Activated naive CD4-positive, alpha-beta T cell treated with anti-CD3 and anti-CD28 coated beads, Interleukin-2, amount 50 U/mL, for 16 hours (primary cell): ENCODE measurements around the gene STRN.
"Not testable (repeated sequence)": the region's sequence is repeated elsewhere in the genome, so short reads cannot be mapped to it uniquely, and the experiment has no call there.

Experiments used
- DNase-seq: peaks from one replicate; pipeline ENCODE4 v3.0.0-alpha.2; 2020

STRN gene

DNA sequence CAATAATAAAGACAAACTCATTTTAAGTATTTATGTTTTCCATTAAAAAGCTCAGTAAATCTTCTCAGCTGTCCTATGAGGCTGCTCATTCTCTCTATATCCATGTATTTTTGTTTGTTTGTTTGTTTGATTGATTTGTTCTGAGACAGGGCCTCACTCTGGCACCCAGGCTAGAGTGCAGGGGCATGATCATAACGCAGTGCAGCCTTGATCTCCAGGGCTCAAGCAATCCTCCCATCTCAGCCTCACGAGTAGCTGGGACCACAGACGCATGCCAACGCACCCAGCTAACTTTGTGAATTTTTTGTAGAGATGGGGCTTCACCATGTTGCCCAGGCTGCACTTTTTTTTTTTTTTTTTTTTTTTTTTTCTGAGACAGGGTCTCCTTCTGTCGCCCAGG is 5.6 kb downstream of the STRN start:
- DNase-seq = no peak

DNA sequence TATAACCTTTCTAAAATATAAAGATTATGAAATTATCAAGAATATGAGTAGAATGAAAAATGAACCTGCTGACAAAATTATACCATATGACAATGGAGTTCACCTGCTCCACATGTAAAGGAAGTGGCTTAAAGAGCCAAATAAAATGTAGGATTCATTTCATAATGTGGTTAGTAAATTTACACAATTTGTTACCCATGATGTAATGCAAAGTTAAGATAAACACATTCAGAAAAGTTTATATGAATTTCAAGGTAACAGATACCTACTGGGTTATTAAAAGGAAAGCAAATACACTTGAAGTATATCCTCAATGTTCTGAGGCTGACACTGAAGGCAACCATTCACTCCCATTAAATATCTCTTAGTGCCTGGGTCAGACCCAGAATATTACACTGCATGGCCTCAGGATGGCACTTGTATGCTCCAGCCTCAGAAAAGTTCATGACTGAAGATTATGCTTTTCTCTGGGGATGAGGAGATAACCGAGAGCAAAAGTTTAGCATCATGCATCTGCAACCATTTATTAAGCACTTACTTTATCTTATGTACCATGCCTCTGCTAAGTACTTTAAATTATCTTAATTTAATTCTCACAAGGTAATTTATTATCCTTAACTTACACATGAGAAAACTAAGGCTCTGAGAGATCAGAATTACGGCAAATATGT is 6.2 kb downstream of the STRN start:
- DNase-seq = no peak

DNA sequence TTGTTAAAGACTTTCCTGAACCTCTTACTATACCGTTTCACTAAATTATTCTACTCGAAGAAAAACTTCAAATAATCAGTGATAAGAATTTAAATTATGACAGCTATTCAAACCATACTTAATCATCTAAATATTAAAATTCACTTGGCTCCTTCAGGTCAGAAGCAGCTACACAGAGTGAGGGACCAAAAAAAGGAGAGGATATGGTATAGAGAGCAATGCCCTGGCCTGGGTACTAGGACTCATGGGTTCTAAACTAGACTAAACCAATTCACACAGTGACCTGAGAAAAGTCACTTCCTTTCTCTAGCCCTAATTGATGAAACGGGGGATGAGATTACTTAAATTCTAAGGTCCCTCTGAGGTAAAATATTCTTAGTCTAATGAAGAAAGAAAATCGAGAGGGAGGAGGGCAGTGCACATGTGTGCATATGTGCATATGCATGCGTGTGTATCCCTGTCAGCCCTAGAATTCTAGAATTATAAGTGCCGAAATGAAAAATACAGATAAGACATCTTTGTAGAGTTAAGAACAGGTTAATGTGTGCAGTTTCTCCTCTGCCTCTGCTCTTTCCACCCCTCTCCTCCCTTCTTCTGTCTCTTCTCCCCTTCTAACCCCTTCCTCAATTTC is 11.2 kb downstream of the STRN start:
- no peak for DNase-seq

DNA sequence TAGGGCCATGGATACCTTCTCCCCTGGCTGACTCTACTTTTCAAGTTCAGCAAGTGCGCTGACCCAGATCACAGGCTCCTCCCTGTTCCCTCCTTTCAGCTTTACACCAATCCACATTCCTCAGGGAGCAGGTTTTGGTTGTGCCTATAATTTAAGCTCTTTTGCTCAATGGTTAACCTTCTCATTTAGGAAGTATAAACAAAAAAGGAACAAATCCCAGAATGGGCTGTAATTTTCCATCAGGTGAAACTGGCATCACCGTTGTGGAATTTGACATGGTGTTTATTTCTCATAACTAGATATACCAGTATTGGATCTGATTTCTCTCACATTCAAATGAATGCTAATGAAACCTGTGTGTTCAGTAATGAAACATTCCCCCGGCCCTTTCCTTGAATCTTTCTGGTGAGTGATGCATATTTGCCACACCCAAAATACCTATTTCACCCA is 13.6 kb downstream of the STRN start:
- no peak for DNase-seq

DNA sequence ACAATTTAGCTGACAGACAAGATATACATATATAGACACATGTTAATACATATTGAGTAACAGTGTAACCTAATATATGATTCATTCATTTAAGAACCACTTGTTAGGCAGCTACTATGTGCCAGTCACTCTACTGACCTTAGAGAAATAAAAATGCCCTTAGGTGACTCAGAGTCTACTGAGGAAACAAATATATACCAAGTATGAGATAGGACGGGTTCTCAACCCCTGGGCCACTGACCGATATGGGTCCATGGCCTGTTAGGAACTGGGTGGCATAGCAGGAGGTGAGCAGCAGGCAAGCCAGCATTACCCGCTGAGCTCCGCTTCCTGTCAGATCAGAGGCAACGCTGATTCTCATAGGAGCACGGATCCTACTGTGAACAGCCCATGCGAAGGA is 14.8 kb downstream of the STRN start:
- no peak for DNase-seq

DNA sequence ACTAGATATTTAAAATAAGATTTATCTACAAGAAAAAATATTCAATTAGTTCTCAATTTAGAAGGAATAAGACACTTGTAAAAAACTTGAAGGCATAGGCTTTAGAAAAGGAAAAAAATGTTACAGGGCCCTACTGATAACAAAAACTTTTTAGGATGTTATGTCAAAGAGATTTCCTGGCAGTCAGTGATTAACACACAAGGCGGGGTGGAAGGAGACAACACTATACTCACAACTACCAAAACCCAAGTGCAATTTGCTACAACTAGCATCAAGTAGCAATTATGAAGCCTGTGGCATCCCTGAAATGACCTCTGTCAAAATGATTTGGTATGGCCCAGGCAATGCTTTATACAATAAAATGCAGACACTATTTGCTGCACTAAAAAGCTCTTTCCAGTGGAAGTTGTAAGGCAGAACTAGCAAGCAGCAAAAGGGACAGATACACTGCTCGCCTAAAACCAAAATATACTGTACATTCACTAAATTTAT is 15.3 kb downstream of the STRN start:
- DNase-seq = no peak

DNA sequence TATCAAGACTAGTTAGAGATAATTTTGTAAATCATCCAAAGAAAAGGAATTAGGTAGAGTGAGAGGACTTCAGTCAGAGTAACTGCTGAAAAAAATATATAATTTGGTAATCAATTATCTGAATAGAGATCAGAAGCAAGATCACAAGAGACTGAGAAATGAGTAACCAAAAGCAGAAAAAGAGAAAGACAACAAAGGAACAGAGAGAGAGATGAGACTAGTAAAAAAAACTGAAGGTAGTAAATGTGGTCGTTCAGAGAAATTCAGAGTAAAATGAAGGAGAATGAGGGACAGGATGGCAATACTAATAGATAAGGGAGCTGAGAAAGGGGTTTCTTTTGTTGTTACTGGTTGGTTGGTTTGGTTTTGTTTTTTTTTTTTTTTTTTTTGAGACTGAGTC is 16.5 kb downstream of the STRN start:
- DNase-seq = no peak

DNA sequence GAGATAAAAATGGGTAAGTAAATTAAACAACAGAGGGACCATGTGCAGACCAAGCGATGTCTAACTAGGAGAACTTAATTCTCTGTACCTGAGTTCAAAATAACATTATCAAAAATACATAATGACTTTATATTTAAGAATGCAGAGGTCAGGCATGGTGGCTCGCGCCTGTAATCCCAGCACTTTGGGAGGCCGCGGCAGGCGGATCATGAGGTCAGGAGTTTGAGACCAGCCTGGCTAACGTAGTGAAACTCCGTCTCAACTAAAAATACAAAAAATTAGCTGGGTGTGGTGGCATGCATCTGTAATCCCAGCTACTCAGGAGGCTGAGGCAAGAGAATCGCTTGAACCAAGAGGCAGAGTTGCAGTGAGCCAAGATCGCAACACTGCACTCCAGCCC is 21.1 kb downstream of the STRN start:
- DNase-seq = not testable (repeated sequence)

DNA sequence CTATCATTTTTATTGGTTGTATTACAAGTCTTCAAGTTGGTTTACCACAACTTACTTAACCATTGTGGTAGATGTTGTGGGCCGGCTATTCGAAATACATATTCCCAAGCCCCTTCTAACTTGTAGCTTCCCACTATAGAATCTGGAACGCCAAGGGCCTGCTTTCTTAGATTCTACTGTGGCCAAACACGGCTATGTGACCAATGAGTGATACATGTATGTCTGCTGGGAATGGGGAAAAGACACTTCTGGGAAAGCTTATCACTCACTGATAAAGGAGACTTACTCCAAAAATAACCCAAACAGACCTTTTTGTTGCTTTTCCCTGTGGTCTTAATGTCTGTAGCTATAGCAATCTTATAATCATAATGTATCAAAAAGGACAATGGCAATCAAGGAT is 24.5 kb downstream of the STRN start:
- no peak for DNase-seq

DNA sequence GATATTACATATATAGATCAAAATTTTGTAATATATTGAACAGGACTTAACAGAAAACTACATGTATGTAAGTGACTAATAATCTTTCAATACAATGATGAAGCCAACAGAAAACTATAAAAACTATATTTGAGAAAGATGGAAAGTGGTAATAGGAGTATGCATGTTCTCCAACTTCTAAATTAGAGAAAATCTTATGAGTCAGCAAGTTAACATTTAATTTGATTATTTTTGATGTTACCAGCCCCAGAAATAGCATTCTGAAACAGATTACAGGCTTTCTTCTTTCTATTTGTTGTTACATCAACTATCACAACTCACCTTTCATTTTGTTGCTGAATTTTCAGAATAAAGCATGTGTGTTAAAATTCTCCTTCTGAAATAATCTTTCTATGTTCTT is 29.8 kb downstream of the STRN start:
- DNase-seq = not testable (repeated sequence)

DNA sequence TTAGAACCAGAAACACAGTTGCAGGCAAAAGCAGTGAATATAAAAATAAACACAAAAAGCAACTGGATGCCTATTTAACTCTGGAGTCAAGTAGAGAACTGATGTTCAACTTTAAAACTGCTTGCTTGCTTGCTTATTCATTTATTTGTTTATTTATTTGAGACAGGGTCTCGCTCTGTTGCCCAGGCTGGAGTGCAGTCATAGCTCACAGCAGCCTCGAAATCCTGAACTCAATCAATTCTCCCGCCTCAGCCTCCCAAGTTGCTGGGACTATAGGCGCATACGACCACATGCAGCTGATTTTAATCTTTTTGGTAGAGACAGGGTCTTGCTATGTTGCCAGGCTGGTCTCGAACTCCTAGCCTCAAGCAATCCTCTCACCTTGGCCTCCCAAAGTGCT is 34.6 kb downstream of the STRN start:
- DNase-seq = not testable (repeated sequence)

DNA sequence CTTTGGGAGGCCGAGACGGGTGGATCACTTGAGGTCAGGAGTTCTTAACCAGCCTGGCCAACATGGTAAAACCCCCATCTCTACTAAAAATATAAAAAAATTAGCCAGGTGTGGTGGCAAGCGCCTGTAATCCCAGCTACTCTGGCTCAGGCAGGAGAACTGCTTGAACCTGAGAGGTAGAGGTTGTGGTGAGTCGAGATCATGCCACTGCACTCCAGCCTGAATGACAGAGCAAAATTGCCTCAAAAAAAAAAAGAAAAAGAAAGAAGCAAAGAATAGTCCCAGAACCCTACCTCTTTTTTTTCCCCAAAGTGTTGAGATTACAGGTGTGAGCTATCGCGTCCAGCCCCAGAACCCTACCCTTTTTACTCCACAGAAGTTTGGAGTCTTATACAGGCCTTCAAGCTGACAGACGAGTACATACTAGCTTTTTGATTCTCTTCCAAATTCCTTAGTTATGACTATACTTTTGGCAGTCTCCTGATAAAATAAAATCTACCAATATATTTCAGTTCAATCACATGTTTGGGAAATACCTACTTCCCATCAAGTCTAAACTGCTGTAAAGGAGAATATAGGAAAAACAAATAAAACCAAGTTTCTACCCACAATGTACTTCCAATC is 35.4 kb downstream of the STRN start:
- not testable (repeated sequence) for DNase-seq

DNA sequence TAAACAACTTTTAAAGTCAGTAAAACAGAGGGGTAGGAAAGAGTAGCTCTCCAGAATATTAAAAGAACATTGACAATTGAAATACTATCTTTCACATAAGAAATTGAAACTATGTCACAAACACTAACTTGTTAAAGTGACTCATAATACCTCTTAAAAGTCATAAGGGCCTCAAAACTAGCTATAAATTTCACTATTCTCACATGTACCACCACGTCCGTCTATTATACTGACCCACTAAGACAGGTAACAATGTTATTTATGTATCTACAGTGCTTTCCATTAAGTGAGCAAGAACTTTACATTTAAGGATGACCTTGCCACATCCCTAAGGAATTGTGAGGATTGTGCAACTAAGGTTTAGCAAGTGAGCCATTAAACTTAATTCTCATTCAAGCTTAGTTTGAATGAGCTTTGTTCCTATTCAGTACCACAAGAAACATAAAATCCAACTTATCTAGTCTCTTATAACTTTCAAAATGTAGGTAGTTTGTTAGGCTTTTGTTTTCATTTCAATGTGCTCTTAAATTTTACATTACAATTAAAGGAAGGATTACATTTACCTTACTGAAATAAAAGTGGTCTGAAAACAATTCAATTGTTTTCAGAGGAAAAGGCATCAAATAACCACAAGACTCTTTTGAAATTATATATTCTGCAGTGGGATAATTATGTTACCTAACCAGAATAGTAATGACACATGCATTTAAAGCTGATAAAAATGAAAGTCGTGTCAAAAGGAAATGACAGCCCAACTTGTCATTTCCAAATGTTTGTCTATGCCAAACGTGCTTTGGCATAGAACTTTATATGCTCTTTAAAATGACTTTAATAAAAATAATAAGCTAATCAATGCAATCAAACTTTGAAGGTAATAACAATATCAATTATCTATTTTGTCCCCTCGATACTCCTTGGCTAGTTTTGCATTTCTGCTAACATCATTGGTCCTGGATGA is 39.9 kb downstream of the STRN start:
- not testable (repeated sequence) for DNase-seq

DNA sequence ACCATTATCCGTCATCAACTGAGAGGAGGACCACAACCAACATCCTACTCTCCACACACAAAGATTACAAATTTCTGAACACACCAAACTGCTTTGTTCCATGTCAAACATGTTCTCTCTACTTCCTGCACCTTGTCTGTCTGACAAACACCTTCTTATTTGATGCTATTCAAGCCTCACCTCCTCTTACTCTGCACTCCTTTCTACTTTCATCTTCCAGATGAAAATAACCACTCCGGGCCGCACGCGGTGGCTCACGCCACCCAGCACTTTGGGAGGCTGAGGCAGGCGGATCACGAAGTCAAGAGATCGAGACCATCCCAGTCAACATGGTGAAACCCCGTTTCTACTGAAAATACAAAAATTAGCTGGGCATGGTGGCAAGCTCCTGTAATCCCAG is 43.7 kb downstream of the STRN start:
- not testable (repeated sequence) for DNase-seq

DNA sequence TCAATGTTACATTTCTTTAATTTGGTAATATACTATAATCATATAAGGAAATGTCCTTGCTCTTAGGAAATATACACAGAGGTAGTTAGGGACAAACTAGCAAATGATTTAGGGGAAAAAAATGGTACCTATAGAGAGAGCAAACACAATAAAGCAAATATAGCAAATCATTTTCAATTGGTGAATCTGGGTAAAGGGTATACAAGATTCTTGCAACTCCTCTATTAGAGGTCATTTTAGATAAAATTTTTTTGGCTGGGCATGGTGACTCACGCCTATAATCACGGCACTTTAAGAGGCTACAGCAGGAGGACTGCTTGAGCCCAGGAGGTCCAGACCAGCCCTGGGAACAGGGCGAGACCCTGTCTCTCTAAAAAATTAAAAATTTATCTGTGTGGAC is 44.4 kb downstream of the STRN start:
- no peak for DNase-seq

DNA sequence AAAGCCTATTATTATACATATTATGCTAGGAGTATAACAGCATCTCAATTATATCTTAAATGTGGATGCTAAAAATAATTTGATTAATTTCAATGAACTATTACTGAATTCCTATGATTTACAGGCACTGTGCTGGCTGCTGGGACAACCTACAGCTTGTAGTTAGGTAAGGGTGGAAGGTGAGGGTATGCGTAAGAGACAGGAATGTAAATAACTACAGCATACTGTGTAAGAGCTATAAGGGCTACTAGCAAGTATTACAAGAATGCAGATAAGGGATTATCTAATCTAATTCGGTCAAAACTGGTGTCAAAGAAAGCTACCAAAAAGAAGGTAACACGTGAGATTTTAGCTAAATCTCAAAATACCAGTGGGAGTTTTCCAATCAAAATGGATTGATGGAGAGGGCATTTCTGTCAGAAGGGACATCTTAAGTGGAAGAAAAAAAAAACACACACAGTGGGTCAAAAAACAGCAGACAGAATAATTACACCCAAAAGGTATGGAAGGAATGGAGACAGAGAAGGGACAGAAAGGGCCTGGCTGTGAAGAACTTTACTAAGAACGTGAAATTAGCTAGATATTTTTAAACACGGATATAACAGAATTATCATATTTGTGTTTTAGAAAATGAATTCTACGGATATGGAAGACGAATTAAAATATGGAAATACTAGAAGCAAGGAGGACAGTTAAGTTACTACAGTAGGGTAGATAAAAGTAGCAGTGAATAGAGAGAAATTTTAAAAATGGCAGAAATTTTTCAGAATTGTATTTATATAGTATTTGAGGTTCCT is 47.1 kb downstream of the STRN start:
- no peak for DNase-seq

DNA sequence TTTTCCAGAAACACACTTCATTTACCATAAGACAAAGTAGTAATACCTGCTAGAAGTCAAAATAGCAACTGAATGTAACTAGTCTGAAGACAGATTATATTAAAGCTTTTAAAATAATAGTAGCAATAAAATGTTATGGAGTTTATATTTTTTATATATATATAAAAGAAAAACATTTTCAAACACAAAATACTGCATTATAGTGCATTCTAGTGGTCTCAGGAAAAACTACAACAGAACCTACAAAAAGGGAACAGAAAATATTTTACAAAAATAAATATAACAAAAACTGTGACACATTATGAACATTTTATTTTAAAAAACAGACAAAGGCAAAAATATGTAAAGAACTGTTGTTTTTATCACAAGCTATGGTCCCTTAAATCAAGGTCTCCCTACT is 48.0 kb downstream of the STRN start:
- DNase-seq = no peak

DNA sequence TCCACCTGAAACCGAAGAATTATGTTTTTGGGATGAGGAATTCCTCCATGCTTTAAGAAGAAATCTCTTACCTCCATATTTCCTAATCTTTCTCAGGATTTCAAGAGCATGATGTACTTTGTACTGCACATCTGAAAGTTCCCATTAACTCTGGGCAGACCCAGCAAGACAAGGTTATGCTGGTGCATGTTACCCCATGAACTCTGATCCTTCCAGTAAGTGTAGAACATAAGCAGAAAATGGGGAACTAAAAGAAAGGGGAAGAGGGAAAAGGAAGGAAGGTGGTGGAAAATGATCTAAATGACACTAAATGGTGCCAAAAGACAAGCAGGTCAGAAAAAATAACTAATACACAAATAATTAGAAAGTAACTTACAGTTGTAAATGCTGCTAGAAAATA is 50.7 kb downstream of the STRN start:
- DNase-seq = no peak

DNA sequence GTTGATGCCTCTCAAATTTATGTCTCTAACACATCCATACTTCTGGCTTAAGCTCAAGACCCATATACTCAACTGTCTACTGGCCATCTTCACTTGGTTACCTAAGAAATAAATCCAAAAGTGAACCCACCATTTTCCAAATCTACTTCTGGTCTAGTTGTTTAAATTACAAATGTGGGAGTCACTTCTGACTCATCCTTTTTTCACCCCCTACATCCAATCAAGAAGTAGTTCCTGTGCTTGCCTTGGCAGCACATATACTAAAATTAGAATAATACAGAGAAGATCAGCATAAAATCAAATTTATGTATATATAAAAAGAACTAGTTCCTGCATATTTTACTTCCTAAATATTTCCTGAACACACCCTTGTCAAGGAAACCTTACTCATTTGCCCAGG is 53.6 kb downstream of the STRN start:
- DNase-seq = no peak

DNA sequence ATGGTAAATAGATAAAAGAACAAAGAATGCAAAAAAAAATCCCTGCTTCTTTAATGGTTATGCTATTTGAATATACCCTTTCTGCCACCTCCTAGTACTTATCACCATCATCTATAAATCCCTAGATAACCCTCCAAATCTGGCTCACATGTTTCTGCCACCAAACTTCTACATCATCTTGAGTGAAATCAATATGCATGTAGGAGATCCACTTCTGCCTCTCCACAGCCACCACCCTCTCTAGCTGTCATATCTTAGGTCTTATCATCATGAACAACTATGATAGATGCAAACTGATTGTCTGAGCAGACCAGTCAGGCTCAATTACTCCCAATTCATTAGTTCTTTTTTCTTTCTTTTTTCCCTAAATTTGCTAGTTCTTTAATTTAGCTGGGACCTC is 55.3 kb downstream of the STRN start:
- DNase-seq = no peak

DNA sequence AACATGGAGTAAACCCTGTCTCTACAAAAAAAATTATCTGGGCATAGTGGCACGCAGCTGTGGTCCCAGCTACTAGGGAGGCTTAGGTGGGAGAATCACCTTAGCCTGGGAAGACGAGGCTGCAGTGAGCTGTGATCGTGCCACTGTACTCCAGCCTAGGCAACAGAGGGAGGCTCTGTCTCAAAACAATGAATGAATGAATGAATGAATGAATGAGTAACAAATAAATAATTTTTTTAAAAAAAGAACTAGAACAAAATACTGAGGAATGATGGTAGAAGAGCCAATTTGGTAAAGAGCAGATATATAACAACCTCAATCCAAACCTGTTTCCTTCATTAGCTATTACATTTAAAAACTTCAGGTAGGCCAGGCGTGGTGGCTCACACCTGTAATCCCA is 60.1 kb downstream of the STRN start:
- no peak for DNase-seq

DNA sequence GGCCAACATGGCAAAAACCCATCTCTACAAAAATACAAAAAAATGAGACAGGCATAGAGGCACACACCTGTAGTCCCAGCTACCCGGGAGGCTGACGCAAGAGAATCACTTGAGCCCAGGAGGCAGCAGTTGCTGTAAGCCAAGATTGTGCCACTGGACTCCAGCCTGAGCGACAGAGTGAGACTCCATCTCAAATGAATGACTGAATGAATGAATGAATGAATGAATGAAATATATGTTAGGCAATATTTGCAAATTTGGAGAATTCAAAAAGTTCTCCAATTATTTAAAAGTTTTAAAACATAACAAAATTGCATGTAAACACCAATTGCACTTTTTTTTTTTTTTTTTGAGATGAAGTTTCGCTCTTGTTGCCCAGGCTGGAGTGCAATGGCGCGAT is 61.7 kb downstream of the STRN start:
- DNase-seq = no peak
